22Rv1 (cell line): Measurements from ENCODE around the gene GREB1L.
"Not testable (repeated sequence)": the region's sequence is repeated elsewhere in the genome, so short reads cannot be mapped to it uniquely, and the experiment has no call there.

ENCODE experiments used
- ZFX ChIP-seq: fragments of 450-650 bp; IDR thresholded peaks from 2 replicates; pipeline ENCODE4 v1.6.1; 2017; ENCODE audit warnings: antibody characterized with exemption, borderline replicate concordance
- TF ChIP-seq, protein P1 (sequence below): fragments of 450-650 bp; IDR thresholded peaks from 2 replicates; pipeline ENCODE4 v1.5.1; 2017; ENCODE audit warnings: mild to moderate bottlenecking

DNA sequence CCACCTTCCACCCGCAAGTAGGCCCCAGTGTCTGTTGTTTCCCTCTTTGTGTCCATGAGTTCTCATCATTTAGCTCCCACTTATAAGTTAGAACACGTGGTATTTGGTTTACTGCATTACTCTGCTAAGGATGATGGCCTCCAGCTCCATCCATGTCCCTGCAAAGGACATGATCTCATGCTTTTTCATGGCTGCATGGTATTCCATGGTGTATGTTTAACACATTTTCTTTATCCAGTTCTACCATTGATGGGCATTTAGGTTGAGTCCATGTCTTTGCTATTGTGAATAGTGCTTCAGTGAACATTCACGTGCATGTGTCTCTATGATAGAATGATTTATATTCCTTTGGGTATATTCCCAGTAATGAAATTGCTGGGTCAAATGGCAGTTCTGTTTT is 69.9 kb downstream of the GREB1L start:
- TF ChIP-seq, protein P1, sequence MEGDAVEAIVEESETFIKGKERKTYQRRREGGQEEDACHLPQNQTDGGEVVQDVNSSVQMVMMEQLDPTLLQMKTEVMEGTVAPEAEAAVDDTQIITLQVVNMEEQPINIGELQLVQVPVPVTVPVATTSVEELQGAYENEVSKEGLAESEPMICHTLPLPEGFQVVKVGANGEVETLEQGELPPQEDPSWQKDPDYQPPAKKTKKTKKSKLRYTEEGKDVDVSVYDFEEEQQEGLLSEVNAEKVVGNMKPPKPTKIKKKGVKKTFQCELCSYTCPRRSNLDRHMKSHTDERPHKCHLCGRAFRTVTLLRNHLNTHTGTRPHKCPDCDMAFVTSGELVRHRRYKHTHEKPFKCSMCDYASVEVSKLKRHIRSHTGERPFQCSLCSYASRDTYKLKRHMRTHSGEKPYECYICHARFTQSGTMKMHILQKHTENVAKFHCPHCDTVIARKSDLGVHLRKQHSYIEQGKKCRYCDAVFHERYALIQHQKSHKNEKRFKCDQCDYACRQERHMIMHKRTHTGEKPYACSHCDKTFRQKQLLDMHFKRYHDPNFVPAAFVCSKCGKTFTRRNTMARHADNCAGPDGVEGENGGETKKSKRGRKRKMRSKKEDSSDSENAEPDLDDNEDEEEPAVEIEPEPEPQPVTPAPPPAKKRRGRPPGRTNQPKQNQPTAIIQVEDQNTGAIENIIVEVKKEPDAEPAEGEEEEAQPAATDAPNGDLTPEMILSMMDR = not testable (repeated sequence)
- TF ChIP-seq ZFX = not testable (repeated sequence)
